HG03520 (cell line): ENCODE data around the gene OR13C5.

Experiments
- ATAC-seq: cut with Tn5 transposase; IDR thresholded peaks from one replicate; pipeline ENCODE4 v1.9.1; 2021; ENCODE audit warnings: mild to moderate bottlenecking, moderate library complexity; ENCODE audit not compliant: unreplicated experiment

The OR13C5 gene

GRCh38 chr9:104553261-104553660, 46.0 kb downstream of the OR13C5 start:
- ATAC-seq, result no peak
